HG03565 (cell line): ENCODE results near the gene HNRNPK.
A peak's percentile ranks its signal among the peaks of the same experiment; 100 is the strongest.

Source experiments
- ATAC-seq: cut with Tn5 transposase; IDR thresholded peaks from one replicate; pipeline ENCODE4 v1.9.1; 2021; ENCODE audit warnings: mild to moderate bottlenecking, moderate library complexity; ENCODE audit not compliant: unreplicated experiment

Gene HNRNPK

DNA sequence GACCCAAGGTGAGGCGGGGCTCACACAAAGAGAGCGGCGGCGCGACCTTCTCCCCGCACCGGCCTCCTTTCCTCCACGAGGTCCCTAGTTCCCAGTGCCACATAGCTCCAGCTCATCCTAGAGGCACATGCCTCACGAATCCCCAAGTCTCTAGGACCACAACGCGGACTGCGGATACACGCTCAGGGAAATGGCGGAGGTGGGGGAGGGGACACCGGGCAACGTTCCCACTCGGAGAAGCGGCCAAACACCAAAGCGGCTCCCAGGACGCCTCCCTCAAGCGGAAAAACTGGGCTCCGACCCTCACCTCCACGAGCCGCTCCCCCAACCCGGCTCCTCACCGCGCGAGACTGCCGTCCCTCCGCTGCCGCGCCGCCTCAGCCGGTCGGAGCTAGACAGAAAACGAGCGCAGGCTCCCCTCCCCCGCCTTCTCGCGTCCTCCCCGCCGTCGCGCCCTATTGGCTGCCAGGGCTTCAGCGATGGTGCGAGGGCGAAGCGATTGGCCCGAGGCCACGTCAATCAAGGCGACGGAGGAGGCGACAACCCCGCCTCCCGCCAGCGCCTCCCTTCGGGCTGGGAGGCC, at the start of gene HNRNPK:
Gene HNRNPK (minus strand): TSS at position 404 of the 583 bp plus-strand sequence. CDS start 1,963 bp downstream, outside the sequence.
- ATAC-seq = peak; percentile 76

DNA sequence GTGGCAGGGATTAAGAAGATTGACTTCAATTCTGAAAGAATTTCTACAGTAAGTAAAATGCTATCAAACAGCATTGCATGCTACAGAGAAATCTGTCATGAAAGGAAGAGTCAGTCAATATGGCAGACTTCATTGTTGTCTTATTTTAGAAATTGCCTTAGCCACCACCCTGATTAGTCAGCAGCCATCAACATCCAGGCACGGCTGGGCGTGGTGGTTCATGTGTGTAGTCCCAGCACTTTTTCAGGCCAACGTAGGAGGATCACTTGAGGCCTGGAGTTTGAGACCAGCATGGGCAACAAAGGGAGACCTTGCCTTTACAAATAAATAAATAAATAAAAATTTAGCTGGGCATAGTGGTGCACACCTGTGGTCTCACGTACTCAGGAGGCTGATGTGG, 47.2 kb upstream of the HNRNPK start:
- ATAC-seq = no peak

DNA sequence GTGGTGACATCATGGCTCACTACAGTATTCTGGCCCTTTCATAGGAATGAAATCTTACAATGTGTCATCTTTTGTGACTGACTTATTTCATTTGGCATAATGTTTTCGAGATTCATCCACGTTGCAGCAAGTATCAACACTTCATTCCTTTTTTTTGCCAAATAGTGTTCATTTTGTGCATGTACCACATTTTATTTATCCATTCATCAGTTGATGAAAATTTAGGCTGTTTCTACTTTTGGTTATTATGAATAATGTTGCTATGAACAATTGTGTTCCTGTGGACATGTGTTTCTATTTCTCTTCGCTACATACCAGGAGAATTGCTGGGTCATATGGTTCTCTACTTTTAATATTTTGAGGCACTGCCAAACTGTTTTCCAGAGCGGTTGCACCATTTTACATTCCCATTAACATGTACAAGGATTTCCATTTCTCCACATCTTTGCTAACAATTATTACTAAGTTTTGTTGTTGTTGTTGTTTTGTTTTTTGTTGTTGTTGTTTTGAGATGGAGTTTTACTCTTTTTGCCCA, 44.1 kb upstream of the HNRNPK start:
- ATAC-seq = no peak

DNA sequence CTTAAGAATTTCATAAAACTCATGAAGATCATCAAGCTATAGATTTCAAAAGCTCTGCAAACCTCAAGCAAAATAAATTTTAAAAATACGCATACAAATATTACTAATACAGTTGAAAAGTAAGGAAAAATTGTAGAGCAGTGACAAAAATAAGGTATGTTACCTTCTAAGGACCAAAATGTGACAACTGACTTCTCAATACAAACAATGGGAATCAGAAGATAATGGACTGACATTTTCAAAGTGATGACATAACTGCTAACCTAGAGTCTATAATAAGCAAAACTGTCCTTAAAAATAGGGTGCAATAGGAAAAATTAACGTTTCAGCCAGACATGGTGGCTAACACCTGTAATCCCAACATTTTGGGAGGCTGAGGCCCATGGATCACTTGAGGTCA, 27.6 kb upstream of the HNRNPK start:
- no peak for ATAC-seq

DNA sequence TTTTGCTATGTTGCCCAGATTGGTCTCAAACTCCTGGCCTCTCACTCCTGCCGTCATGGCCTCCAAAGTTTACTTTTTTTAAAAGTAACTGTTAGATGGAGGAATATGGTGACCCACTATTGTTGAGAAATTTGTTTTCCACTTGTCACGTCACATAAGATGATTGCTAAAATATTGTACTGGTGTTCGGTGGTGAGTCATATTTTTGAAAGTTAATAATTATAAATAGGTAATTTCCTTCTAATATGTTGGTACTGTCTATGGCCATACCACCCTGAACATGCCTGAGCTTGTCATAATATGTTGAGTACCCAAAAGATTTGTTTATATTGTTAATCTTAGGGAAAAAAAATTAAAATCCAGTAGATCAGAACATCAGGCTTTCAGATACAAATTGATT, 23.2 kb upstream of the HNRNPK start:
- no peak for ATAC-seq

DNA sequence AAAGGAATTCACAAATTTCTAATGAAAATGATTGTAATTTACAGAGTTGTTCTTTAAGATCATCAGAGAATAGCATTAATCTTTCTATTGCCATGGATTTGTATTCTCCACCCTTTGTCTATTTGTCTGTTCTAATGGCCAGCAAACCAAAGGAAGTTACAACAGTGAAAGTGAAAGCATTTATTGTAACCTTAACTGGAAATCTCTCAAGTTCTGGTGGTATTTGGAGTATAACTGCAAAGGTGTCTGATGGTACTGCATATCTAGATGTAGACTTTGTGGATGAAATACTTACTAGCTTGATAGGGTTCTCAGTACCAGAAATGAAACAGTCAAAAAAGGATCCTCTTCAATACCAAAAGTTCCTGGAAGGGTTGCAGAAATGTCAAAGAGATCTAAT, 22.3 kb upstream of the HNRNPK start:
- ATAC-seq = peak; percentile 69

DNA sequence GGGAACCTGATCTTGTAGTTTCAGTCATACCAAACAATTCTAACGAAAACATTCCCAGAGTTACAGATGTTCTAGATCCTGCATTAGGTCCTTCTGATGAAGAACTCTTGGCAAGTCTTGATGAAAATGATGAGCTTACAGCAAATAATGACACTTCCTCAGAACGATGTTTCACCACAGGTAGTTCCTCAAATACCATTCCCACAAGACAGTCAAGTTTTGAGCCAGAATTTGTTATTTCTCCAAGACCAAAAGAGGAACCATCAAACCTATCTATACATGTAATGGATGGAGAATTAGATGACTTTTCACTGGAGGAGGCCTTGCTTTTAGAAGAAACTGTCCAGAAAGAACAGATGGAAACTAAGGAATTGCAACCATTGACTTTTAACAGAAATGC, 21.6 kb upstream of the HNRNPK start:
- no peak for ATAC-seq

DNA sequence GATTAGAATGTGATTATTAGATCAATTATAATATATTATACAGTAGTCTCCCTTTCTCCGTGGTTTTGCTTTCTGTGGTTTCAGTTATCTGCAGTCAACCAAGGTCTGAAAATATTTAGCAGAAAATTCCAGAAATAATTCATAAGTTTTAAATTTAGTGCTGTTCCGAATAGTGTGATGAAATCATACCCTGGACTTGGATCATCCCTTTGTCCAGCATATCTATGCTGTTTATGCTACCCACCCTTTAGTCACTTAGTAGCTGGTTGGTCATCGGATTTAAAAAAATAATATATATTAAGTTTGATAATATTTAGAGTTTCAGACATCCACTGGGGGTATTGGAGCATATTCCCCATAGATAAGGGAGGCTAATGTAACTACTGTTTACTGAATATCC, 20.2 kb upstream of the HNRNPK start:
- ATAC-seq = no peak

DNA sequence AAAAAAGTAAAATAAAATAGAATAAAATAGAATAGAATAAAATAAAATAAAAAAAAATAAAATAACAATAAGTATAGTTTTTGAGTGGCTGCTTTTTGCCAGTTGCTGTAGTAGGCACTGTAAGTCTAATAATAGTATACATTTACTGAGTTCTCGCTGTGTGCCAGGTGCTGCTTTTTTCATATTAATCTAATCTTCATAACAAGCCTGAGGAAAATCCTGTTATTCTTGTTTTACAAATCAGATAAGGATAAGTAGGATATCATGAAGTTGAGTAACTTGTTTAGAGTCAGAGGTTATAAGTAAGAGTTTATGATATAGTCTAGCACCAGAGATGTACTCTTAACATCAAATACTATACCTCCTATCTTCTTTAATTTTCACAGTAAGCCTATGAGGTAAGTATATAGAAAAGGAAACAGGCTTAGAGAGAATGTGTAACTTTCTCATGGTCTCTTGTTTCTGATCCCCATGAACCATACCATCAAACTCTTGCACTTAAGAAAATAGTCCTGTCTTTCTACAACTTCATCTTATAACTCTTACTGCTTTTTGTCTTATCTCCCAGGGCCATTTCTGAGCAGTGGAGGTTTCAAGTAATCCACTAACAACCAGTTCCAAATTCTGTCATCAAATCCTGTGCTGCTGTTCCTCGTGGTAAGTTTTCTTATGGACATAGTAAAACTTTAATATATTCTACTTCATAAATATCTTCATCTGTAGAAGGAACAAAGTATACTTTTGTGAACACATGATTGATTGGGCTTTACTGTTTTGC, 19.3 kb upstream of the HNRNPK start:
- ATAC-seq = no peak

DNA sequence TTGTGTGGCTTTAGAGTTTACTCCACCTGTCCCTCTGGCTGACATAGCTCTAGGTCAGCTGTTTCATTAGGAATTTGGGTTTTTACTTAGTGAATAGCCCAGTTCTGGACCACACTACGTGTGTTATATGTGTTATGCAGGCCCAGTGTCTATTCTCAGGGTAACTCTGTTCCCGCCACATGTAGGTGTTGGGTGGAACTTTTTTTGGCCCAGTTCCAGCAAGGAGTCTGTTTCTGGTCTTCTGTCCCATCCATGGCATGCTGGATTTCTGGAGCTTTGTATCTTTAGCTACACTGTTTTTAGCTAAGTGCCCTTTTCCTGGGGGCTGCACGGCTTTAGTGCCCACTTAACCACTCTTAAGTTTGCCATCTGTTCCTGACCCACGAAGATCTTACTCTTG, 16.1 kb upstream of the HNRNPK start:
- no peak for ATAC-seq

DNA sequence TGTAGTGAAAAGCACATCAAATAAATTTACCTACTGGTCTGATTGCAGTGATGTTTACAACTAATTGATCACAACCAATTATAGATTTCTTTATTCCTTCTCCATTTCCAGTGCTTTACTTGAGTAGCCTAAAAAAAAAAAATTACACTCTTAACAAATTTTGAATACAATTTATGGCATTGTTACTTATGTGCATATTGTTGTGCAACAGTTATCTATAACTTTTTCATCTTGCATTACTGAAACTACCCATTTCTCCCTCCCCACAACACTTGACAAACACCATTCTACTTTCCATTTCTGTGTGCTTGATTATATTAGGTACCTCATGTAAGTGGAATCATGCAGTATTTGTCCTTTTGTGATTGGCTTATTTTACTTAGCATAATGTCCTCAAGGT, 12.9 kb upstream of the HNRNPK start:
- ATAC-seq = no peak

DNA sequence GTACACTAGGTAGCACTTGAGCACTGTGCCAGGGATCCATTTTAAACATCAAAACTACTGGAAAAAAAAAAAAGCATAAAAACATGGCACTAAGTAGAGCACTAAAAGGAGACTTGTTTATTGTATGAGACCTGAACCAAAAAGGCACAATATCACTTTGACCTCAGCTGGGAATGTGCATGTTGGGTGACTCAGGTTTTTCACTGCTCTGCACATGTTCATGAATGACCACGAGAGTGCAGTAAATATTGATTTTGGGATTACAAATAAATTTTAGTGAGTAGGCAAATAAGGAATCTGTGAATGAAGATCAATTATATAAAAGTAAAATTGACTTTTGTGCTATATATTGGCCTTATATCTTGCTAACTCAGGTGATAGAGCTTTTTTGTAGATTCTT, 12.4 kb upstream of the HNRNPK start:
- no peak for ATAC-seq

DNA sequence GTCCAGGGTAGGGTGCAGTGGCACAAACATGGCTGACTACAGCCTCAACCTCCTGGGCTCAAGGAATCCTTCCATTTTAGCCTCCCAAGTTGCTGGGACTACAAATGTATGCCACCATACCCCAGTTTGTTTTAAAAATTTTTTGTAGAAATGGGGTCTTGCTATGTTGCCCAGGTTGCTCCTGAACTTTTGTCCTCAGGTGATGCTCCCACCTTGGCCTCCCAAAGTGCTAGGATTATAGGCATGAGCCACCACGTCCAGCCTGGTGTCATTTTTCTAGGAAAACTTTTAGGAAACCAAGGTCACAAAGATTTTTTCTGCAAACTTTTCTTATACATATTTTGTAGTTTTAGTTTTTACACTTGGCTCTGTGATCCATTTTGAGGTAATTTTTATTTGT, 11.3 kb upstream of the HNRNPK start:
- ATAC-seq = no peak

DNA sequence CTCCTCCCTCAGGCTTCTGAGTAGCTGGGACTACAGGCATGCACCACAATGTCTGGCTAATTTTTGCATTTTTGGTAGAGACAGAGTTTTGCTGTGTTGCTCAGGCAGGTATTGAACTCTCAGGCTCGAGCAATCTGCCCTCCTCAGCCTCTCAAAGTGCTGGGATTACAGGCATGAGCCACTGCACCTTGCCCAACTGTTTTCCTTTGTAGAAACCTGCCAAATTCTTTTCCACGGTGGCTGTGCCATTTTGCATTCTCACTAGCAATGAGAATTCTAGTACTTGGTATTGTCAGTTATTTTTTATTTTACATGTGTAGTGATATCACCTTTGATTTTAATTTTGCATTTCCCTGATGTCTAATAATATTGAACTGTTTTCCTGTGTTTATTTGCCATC, 8.4 kb upstream of the HNRNPK start:
- no peak for ATAC-seq

DNA sequence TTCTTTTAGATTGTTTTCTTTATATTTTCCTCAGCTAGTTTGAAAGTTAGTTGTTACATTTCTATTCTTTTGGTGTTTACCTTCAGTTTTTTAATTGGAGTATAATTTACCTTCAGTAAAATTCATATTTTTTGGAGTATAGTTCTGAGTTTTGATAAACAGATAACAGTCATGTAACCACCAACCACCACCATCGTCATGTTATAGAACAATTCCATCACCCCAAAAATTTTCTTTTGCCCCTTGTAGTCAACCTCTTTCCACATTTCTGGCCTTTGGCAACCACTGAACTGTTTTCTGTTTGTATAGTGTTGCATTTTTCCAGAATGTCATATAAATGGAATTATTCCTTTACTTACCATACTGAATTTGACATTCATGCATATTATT, 7.4 kb upstream of the HNRNPK start:
- no peak for ATAC-seq

DNA sequence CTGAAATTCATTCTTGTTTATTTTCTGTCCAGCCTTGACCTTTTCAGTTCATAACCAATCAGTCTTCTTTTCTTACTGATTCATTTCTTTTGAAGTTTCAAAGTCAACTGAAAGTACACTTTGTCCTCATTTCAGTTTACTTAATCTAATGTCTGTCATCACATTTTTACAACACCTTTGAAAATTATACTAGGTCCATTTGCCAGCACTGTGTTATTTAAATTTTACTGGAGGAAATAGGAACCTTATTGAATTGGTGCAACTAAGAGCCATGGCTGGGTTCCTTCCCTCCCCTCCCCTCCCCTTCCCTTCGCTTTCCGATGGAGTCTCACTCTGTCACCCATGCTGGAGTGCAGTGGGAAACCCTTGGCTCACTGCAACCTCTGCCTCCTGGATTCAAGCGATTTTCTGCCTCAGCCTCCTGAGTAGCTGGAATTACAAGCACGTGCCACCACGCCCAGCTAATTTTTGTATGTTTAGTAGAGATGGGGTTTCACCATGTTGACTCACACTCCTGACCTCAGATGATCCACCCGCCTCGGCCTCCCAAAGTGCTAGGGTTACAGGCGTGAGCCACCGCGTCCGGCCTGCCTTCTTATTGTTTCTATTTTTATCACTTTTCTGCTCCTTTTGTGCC, 6.9 kb upstream of the HNRNPK start:
- no peak for ATAC-seq

DNA sequence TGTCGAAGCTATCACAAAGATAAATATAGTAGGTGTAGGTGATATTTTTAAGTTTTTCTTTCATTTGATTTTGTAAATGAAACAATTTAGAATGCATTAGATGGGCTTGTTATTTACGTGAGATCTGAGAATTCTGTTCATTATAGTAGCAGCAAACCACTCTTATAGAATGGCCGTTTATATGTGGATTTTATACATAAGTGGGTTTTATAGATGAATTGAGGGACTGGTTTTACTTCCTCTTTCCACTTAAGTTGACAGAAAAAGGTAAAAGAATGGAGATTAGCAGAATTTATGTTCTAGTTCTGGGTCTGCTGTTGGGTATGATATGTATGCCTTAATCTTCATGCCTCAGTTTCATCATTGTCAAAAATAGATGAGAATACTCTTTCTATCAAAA, 6.2 kb upstream of the HNRNPK start:
- ATAC-seq = peak; percentile 34

DNA sequence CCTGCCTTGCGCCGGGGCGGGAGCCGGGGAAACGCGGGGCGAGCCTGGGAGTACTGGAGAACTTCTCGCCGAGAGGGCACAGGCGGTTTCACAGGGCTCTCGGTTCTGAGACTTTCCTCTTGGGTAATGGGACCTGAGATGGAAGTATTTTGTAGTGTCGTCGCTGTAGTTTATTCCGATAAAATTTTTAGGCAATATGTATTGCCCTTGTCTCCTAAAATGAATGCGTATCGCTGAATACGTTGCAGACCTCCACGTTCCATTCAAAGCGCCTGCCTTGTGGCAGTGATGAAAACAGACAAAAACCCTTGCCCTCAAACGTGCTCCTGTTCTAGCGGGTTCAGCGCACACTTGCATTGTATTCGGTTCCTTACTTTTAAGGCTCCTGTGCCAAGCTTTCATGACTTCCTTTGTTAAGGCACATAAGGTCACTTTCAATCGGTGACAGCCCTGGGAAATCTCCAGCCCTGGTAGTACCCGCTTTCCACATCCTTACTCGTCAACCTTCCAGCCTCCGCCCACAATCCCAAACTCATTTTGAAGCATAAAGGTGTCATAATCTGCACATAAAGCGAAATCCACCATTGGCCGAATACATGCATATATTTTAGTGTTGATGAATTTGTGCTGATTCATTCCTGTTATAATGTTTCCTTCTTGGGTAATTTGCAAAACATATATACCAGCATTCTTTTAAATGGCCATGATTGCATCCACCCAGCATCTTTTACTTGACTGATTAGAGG, 1.3 kb upstream of the HNRNPK start:
- peak; percentile 11 for ATAC-seq

DNA sequence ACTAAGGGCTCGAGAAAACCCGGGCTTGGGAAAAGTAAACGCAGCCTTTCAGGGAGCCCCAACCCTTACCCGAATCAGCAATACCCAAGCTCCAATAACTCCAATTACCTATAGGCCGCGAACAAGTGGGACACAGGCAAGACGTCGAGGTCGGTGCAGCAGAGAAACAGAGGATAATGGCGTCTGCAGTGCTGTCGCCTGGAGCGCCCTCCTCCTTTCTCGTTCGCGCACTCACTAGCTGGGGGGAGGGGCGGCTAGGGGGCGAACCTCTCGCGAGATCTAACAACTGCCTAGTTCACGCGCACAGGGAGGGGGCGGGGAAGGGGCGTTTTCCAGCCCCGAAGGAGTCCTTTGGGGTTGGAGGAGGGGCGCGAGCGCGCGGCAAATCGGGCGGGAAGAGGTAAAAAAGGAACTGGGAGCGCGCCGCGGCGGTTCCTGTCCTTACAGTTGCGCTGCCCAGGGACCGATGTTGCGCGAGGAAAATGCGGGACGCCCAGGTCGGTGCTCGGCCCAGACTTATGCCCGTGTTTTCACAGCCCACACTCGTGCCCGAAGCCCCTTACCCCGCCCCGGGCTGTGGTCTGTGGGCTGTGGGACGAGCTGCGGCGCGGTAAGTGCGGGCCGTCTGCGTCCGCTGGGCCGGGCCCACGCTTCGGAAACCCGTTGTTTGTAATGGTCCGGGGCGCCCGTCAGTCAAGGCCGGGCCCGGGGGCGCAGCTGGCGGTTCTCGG, 545 bp upstream of the HNRNPK start, which contains the start of gene RMI1:
Gene RMI1 (plus strand): TSS at position 411 of the 731 bp plus-strand sequence. CDS start 20,182 bp downstream, outside the sequence.
- ATAC-seq = peak; percentile 50

DNA sequence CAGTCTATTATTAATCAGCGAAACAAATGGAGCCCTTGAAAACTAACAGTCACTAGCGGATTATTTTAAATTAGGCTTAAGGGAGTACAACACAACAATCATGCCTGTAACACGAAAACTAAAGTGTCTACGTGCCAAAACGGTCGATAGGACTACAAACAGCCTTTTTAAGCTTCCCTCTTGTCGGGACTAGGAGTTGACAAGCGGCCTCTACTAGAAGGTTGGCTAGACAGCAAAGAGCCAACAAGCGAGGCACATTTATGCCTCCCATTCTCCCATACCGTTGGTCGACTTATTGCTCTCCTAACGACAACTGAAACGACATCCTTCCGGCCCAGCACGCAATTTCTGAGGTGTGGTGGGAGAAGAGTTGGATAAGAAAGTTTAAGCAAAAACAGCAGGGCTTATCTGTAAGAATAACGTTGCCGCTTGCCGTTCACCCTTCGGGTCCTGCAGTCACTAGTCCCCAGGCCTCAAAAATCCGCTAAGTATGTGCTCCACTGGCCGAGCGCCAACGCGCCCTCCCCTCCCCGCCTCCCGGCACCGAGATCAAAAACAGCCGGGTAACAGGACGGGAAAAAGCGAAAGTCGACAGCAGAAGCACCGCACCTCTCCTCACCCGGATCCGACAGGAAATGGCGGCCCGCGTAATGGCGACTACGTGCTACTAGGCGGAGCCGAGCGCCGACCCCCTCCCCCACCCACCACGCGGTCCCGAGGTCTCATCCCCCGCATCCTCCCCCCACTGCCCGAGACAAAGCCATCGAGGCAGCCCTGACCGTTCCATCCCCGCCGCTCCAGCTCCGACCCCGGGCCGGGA, 813 bp downstream of the HNRNPK start:
- no peak for ATAC-seq
